Measurements from ENCODE around the gene ATG3. TPM values are rescaled to one million over a fixed set of nuclear protein-coding genes. Genes with fewer than 3 reads are reported as not detected.

The ATG3 gene
- total and polyA plus RNA-seq, 2 experiments from 2014 or later, result 68.1 to 93.9 TPM

GRCh38 chr3:112598731-112599130 lies 37.0 kb upstream of the ATG3 start:
- no peaks in the 10 kb centered on the region for H3K9me2 ChIP-seq (ENCODE audit: insufficient read depth)
- Mint-ChIP-seq H3K27ac (no peak overlapping the region), H3K9me3 (no peaks in the 10 kb centered on the region), H3K36me3 (ENCODE audit: low read depth) (no peaks in the 10 kb centered on the region), H3K4me3 (no peak overlapping the region), H3K4me1 (no peaks in the 10 kb centered on the region; the same call in 2 of the 3 replicates), H3K27me3 (ENCODE audit: insufficient read depth, low read depth, poor library complexity) (peaks cover 3% of the 10 kb centered on the region)
- H3K4me1 ChIP-seq (ENCODE audit: insufficient read depth), result no peaks in the 10 kb centered on the region
- no peaks in the 10 kb centered on the region for H3K79me2 ChIP-seq (replicated peaks; ENCODE audit: insufficient read depth)
- no peaks in the 10 kb centered on the region for H4K20me1 ChIP-seq (replicated peaks; ENCODE audit: insufficient read depth)
- no peak overlapping the region for H3K4me2 ChIP-seq
- no peaks in the 10 kb centered on the region for H3F3A ChIP-seq (replicated peaks; ENCODE audit: low read depth)
- no peak overlapping the region for H3K4me3 ChIP-seq
- H3K27me3 ChIP-seq (ENCODE audit: insufficient read depth), result no peaks in the 10 kb centered on the region
- H3K27ac ChIP-seq (ENCODE audit: low read depth), result no peak overlapping the region
- H2AFZ ChIP-seq, result no peak overlapping the region
- ATAC-seq (no peak), DNase-seq (ENCODE audit: low spot score) (no peak)
- TF ChIP-seq CTCF (conservative IDR thresholded peaks at IDR 0.05; ENCODE audit: low read depth in 2 of 2), result no peak
- TF ChIP-seq JUNB (IDR thresholded peaks at IDR 0.05; ENCODE audit: unreplicated experiment), result no peak
- TF ChIP-seq EZH2 (IDR thresholded peaks at IDR 0.05; ENCODE audit: low read depth, unreplicated experiment), result no peak
- no peak for TF ChIP-seq EZH2phosphoT487 (IDR thresholded peaks at IDR 0.05; ENCODE audit: unreplicated experiment)
- no peaks in the 10 kb centered on the region for H3K36me3 ChIP-seq (ENCODE audit: insufficient read depth)

- H3K27ac Mint-ChIP-seq, result no peak overlapping the region
- ATAC-seq, result no peak
Measured at GRCh38 chr3:112597945-112598344, 36.2 kb upstream of the ATG3 start.

More at GRCh38 chr3:112597945-112598344, 36.2 kb upstream of the ATG3 start:
- Histone ChIP-seq H3K27ac (ENCODE audit: low read depth) (no peak overlapping the region), H3K4me1 (ENCODE audit: insufficient read depth) (peaks cover 6% of the 10 kb centered on the region), H3K9me2 (ENCODE audit: insufficient read depth) (no peaks in the 10 kb centered on the region), H3K79me2 (replicated peaks; ENCODE audit: insufficient read depth) (no peaks in the 10 kb centered on the region), H4K20me1 (replicated peaks; ENCODE audit: insufficient read depth) (no peaks in the 10 kb centered on the region), H2AFZ (no peak overlapping the region), H3F3A (replicated peaks; ENCODE audit: low read depth) (no peaks in the 10 kb centered on the region), H3K27me3 (ENCODE audit: insufficient read depth) (no peaks in the 10 kb centered on the region), H3K4me2 (no peak overlapping the region), H3K36me3 (ENCODE audit: insufficient read depth) (no peaks in the 10 kb centered on the region), H3K4me3 (no peak overlapping the region)
- H3K4me3 Mint-ChIP-seq, result no peak overlapping the region
- H3K27me3 Mint-ChIP-seq (ENCODE audit: insufficient read depth, low read depth, poor library complexity), result peaks cover 3% of the 10 kb centered on the region
- no peak for DNase-seq (ENCODE audit: low spot score)
- H3K36me3 Mint-ChIP-seq (ENCODE audit: low read depth), result no peaks in the 10 kb centered on the region
- peaks cover 3% of the 10 kb centered on the region; the same call in 2 of the 3 replicates for H3K4me1 Mint-ChIP-seq
- TF ChIP-seq ZNF331 (CRISPR knock-in tag; IDR thresholded peaks at IDR 0.05; ENCODE audit: low read depth), result no peak
- no peak for TF ChIP-seq POLR2AphosphoS5 (IDR thresholded peaks at IDR 0.05; ENCODE audit: low read depth)
- no peak for TF ChIP-seq CTCF (conservative IDR thresholded peaks at IDR 0.05; ENCODE audit: low read depth in 2 of 2)
- no peak for TF ChIP-seq CREB1 (CRISPR knock-in tag; IDR thresholded peaks at IDR 0.05; ENCODE audit: low read depth)
- no peak for TF ChIP-seq EZH2 (IDR thresholded peaks at IDR 0.05; ENCODE audit: low read depth, unreplicated experiment)
- no peaks in the 10 kb centered on the region for H3K9me3 Mint-ChIP-seq

All from GM23338 (cell line).